Measurements from ENCODE around the gene DAD1. TPM values are rescaled to one million over a fixed set of nuclear protein-coding genes. Genes with fewer than 3 reads are reported as not detected.

The DAD1 gene
- total RNA-seq, 1 experiment from 2014 or later: 258 TPM

GRCh38 chr14:22540293-22540692 is 48.7 kb downstream of the DAD1 start:
- H3F3A ChIP-seq (ENCODE audit: low read length, unreplicated experiment): no peaks in the 10 kb centered on the region
- no peak overlapping the region for H3K9ac ChIP-seq (ENCODE audit: low read length)
- no peaks in the 10 kb centered on the region for H4K20me1 ChIP-seq (ENCODE audit: low read length)
- no peaks in the 10 kb centered on the region for H3K79me2 ChIP-seq (ENCODE audit: low read length)
- no peak overlapping the region for H2AFZ ChIP-seq (ENCODE audit: low read length)
- no peak overlapping the region for H3K27ac ChIP-seq (ENCODE audit: low read length)
- no TSS peak for BruUV-seq (replicated peaks)
- TF ChIP-seq CTCF (conservative IDR thresholded peaks at IDR 0.05; ENCODE audit: low read depth, low read length) (no peak), EZH2 (IDR thresholded peaks at IDR 0.05; ENCODE audit: low read length, unreplicated experiment) (no peak), EZH2phosphoT487 (IDR thresholded peaks at IDR 0.05; ENCODE audit: borderline replicate concordance, low read length) (no peak)
- intact Hi-C loops (cut with micrococcal nuclease): no loop called here
- no peaks in the 10 kb centered on the region for H3K27me3 ChIP-seq (ENCODE audit: low read length)
- DNase-seq: no peak
- H3K4me2 ChIP-seq (ENCODE audit: low read length): no peak overlapping the region
- CTCF ChIA-PET: no interaction called here
- H3K36me3 ChIP-seq (ENCODE audit: low read depth, low read length): no peaks in the 10 kb centered on the region
- POLR2A ChIA-PET (ENCODE audit: unreplicated experiment): interaction anchor here (0.7 kb wide), 1 partner anchor 66 kb away, joined by 5 read pairs; no protein-coding TSS in a partner anchor
- no peaks in the 10 kb centered on the region for H3K9me3 ChIP-seq (ENCODE audit: low read length)
- peaks cover 22% of the 10 kb centered on the region for H3K4me1 ChIP-seq (ENCODE audit: insufficient read depth, low read length)
- ATAC-seq: no peak
- H3K9me2 ChIP-seq (replicated peaks; ENCODE audit: low read length): no peaks in the 10 kb centered on the region
- no peak overlapping the region for H3K4me3 ChIP-seq (ENCODE audit: low read length)

GRCh38 chr14:22539831-22540230 is 49.2 kb downstream of the DAD1 start:
- H3K4me2 ChIP-seq (ENCODE audit: low read length): no peak overlapping the region
- no peaks in the 10 kb centered on the region for H4K20me1 ChIP-seq (ENCODE audit: low read length)
- H3K4me3 ChIP-seq (ENCODE audit: low read length): no peak overlapping the region
- no peak overlapping the region for H3K27ac ChIP-seq (ENCODE audit: low read length)
- H3F3A ChIP-seq (ENCODE audit: low read length, unreplicated experiment): no peaks in the 10 kb centered on the region
- CTCF ChIA-PET: no interaction called here
- POLR2A ChIA-PET (ENCODE audit: unreplicated experiment): interaction anchor here (0.7 kb wide), 1 partner anchor 65 kb away, joined by 5 read pairs; no protein-coding TSS in a partner anchor
- H3K79me2 ChIP-seq (ENCODE audit: low read length): no peaks in the 10 kb centered on the region
- DNase-seq (no peak), ATAC-seq (no peak)
- peaks cover 22% of the 10 kb centered on the region for H3K4me1 ChIP-seq (ENCODE audit: insufficient read depth, low read length)
- TF ChIP-seq CTCF (conservative IDR thresholded peaks at IDR 0.05; ENCODE audit: low read depth, low read length) (no peak), EZH2phosphoT487 (IDR thresholded peaks at IDR 0.05; ENCODE audit: borderline replicate concordance, low read length) (no peak)
- H3K27me3 ChIP-seq (ENCODE audit: low read length): no peaks in the 10 kb centered on the region
- no peaks in the 10 kb centered on the region for H3K9me3 ChIP-seq (ENCODE audit: low read length)
- no TSS peak for BruUV-seq (replicated peaks)
- H3K9me2 ChIP-seq (replicated peaks; ENCODE audit: low read length): no peaks in the 10 kb centered on the region
- H2AFZ ChIP-seq (ENCODE audit: low read length): no peak overlapping the region
- no peak overlapping the region for H3K9ac ChIP-seq (ENCODE audit: low read length)
- H3K36me3 ChIP-seq (ENCODE audit: low read depth, low read length): no peaks in the 10 kb centered on the region
- intact Hi-C loops (cut with micrococcal nuclease): no loop called here

- Histone ChIP-seq H3K4me1 (ENCODE audit: insufficient read depth, low read length) (peaks cover 22% of the 10 kb centered on the region), H2AFZ (ENCODE audit: low read length) (no peak overlapping the region), H3K9ac (ENCODE audit: low read length) (no peak overlapping the region), H4K20me1 (ENCODE audit: low read length) (no peaks in the 10 kb centered on the region), H3K27me3 (ENCODE audit: low read length) (no peaks in the 10 kb centered on the region), H3K79me2 (ENCODE audit: low read length) (no peaks in the 10 kb centered on the region), H3K27ac (ENCODE audit: low read length) (no peak overlapping the region), H3K4me3 (ENCODE audit: low read length) (no peak overlapping the region), H3K9me3 (ENCODE audit: low read length) (no peaks in the 10 kb centered on the region), H3K4me2 (ENCODE audit: low read length) (no peak overlapping the region), H3K36me3 (ENCODE audit: low read depth, low read length) (no peaks in the 10 kb centered on the region), H3F3A (ENCODE audit: low read length, unreplicated experiment) (no peaks in the 10 kb centered on the region), H3K9me2 (replicated peaks; ENCODE audit: low read length) (no peaks in the 10 kb centered on the region)
- ChIA-PET POLR2A (ENCODE audit: unreplicated experiment) (no interaction called here), CTCF (no interaction called here)
- intact Hi-C loops (cut with micrococcal nuclease): no loop called here
- BruUV-seq (replicated peaks): no TSS peak
- no peak for DNase-seq
- no peak for TF ChIP-seq CTCF (conservative IDR thresholded peaks at IDR 0.05; ENCODE audit: low read depth, low read length)
- TF ChIP-seq EZH2phosphoT487 (IDR thresholded peaks at IDR 0.05; ENCODE audit: borderline replicate concordance, low read length): no peak
- no peak for TF ChIP-seq EZH2 (IDR thresholded peaks at IDR 0.05; ENCODE audit: low read length, unreplicated experiment)
- no peak for ATAC-seq
These were observed 50.3 kb downstream of the DAD1 start for GRCh38 chr14:22538671-22539228.
